ENCODE measurements around the gene MMP21.

The MMP21 gene, protein sequence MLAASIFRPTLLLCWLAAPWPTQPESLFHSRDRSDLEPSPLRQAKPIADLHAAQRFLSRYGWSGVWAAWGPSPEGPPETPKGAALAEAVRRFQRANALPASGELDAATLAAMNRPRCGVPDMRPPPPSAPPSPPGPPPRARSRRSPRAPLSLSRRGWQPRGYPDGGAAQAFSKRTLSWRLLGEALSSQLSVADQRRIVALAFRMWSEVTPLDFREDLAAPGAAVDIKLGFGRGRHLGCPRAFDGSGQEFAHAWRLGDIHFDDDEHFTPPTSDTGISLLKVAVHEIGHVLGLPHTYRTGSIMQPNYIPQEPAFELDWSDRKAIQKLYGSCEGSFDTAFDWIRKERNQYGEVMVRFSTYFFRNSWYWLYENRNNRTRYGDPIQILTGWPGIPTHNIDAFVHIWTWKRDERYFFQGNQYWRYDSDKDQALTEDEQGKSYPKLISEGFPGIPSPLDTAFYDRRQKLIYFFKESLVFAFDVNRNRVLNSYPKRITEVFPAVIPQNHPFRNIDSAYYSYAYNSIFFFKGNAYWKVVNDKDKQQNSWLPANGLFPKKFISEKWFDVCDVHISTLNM

DNA sequence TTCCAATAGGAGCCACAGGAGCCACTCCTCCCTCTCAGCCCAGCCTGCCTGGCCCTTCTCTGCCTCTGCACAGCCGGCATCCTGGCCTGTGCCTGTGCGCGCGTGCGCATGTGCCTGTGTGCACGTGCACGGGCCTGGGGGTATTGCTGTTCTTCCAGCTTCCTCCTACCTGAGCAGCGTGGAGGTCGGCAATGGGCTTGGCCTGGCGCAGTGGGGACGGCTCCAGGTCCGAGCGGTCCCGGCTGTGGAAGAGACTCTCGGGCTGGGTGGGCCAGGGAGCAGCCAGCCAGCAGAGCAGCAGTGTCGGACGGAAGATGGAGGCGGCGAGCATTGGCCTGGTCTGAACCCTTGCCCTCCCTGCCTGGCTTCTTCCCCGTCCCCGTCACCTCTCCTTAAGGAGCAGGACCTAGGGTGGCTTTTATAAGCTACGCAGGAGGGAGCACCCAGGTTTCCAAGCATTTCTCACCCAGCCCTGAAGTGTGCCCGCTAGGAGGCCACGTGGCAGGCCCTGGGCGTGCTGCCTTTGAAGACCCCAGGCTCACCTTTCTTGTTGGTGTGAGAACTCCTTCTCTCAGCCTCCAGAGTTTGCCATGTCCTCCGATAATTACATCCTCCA is at the start of gene MMP21:
Gene MMP21 (minus strand): TSS at position 331 of the 616 bp plus-strand sequence. CDS start 0 bp downstream, at position 331.
- DNase-seq: no peak

DNA sequence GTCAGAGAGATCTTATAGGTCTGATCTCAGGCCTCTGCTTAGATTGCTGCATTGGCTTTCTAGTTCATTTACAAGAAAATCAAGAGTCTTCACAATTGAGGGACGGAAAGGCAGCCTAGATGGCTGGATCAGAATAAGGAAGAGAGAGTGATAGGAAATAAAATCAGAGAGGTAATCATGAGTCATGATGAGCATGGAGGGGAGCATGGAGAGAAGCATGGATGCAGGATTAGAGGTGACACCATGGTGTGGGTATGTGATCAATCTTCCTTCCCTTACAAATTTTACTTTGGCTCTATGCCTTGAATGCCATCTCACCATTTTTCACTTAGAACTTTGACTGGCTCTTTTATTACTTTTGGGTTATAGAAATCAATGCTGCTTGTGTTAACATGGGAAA is 49.1 kb upstream of the MMP21 start:
- no peak for DNase-seq

DNA sequence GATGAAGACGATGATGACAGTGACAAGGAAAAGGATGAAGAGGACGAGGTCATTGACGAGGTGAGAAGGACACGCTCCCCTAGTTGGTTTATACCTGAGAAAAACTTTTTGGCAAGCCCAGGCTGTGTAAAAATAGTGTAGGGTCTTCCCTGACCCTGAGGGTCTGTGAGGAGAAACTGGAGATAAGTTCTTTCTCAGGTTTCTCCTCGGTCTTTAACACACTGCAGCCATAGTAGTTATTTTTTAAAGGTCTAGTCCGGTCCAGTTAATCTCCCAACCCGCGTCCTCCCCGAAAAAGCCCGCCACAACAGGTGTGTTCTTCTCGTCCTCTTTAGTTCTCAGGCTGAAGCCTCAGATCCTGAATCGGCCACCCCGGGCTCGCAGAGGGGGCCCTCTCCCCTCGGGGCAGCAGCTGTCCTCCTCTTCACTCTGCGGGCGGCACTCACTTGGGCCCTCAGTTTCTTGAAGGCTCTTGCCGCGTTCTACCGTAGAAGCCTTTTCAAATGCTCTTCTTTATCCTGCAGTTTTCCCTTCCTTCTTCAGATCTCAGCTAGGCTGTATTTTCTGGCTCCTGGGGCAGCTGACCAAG is 48.1 kb upstream of the MMP21 start:
- DNase-seq: no peak

DNA sequence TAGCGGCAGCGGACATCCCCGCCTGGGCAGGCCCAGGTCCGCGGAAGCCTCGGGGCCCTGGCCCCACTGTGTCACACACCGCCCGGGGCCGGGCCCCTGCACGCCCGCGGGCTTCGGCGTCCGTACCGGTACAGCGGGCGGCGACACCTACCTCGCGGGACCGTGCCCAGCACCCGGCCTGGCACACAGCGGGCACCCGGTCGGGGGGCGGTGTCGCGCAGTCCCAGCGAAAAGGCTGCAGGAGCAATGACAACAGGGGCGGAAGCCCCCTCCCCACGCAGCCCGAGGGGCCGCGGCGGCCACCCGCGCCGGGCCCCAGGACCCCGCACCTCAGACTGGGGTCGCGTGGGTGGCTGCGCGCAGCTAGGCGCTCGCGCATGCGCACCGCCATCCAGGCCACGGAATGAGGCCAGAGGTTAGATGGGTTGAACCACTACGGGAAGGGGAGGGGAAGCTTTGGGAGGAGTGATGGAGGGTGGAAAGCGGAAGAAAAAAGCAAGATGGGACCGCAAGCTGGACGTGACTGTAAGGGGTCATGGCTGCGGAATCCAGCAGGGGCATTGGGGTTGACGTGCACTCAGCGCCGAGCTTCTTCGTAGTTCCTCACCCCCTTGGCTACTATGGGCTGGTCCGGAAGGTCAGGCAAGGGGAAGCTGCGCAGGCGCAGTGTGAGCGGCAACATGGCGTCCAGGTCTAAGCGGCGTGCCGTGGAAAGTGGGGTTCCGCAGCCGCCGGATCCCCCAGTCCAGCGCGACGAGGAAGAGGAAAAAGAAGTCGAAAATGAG is 47.4 kb upstream of the MMP21 start, which contains the start of the genes BCCIP and UROS:
Gene BCCIP (plus strand): TSS at position 669 of the 785 bp plus-strand sequence. CDS start 12 bp downstream, at position 681.
Gene UROS (minus strand): TSS at position 381 of the 785 bp plus-strand sequence. CDS start 6,759 bp downstream, outside the sequence.
- DNase-seq: peak; percentile 41

DNA sequence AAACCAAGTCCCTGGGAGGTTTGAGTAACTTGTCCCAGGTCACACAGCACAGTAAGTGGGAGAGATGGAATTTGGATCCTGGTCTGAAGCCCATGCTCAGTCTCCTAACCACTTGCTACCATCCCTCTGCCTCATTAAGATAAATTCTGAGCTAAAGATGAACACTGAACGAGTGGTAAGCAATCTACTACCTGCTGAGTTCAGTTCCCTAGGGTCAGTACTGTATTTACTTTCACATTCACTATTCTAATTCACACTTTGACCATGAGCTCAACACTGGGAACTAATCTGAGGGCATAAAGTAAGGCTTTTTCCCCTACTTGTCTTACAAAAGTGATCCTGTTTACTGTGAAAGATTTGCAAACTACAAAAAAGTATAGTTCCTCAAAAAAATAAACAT is 45.1 kb upstream of the MMP21 start:
- DNase-seq: no peak

DNA sequence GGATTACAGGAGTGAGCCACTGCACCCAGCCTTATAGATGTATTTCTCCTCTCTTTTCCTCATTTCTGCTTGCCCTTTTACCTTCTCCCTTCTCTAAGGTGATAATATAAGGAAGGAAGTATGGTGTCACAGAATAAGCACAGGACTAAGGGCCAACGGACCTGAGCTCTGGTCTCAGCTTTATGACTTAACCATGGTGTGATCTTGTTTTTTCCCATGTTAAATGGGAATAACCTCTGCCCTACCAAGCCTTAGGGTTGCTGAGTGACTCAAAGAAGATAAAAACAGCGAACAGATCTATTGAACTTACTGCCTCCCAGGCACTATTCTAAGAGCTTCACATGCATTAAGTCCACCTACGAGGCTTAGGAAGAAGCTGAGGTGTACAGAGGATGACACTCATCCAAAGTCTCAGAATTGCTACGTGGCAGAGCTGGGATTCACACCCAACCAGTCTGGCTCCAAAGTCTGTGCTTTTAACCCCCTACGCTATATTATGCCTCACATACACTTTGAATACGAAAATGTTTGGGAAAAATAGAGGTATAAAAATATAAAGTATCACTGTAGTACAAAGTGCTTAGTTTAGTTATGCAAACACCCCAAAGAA is 41.8 kb upstream of the MMP21 start:
- no peak for DNase-seq

DNA sequence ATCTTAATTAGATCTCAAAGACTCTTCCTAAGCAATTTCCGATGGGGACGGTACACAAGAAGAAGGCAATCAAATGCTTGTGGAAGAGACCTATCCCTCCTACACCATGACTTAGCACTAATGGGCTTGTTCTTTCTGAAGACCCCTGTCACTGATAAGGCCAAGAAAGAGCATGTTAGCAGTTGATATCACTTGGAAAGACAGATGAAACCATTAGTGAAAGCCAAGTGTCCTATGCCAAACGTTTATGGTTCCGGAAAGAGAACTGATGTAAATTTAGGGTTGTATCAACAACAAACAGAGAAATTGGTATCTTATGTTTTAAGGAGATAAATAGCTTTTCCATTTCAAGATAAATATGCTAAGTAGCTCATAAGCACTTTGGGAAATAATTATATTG is 40.9 kb upstream of the MMP21 start:
- no peak for DNase-seq

DNA sequence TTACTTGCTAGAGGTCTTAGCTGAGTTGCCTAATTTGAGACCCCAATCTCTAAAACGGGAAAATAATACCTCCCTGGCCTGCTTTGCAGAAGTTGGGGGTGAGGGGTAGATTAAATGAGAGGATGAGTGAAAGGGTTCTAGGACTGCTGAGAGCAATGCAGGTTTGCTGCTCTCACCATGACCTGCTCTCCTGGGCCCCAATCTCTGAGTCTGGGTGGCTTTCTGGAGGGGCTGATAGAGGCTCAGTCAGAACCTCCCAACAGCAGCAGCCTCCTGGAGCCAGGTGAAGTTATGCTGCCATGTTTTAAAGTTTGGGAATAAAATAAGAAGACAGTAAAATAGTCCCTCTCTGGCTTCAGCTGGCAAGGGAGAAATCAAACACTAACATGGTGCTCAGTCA is 40.1 kb upstream of the MMP21 start:
- no peak for DNase-seq

DNA sequence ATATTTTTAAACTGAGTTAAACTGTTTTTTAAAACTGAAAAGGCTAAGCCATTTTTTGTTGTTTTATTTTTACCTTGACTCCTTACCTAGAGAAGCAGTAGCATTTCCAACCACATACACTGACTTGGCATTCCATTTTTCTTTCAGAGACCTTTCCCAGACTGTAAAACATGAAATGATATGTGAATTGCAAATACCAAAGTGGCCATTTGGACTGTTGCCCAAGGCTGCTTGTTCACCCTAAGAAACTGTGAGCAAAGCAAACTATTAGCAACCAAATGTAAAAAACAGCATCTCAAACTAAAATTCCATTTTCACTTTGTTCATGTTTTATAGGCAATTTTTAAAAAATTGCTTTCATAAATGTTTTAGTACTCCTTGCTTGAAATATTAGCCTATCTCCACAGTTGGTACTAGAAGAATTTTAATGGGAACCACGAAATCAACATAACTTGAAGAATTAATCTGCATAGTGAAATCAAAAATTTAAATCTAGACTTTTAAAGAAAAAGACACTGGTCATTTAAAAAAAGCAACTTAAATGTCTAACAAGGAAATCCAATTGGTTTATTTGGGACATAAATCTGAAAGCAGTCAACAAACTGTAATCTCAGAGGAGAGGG is 36.6 kb upstream of the MMP21 start:
- no peak for DNase-seq

DNA sequence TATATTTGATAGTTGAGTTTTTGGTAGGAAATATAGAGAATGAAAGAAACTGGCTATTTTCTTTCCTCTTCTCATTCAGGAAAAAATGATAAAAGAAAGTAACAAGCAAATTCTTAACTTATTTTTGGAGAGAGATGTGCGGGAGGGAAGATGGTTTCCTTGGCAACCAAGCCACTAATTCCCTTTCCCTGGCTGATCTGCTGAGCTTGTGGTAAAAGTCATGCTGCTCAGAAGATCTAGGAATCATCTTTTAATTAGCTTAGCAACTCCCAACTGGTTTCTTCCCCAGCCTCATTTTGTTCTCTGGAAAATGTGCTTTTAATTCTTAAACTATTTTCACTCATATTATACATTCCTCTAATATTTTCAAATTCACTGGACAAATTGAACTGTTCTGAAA is 35.6 kb upstream of the MMP21 start:
- no peak for DNase-seq

DNA sequence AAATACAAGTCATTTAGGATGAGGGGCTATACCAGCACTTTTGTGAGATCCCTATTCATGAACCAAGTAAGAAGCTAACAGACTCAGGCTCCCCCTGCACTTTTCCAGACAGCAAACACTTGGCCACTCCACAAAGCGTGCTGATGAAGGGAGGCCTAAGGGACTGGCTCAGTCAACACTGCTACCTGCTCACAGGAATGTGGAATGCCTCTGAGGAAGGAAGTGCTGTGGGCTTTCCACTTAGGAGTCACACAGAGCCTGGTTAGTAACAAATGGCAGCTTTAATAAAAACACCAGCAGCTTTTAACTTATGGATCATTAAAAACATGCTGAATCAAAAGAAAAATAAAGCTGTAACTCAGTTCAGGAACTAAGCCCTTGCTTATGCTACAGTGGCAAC is 32.4 kb upstream of the MMP21 start:
- DNase-seq: no peak

DNA sequence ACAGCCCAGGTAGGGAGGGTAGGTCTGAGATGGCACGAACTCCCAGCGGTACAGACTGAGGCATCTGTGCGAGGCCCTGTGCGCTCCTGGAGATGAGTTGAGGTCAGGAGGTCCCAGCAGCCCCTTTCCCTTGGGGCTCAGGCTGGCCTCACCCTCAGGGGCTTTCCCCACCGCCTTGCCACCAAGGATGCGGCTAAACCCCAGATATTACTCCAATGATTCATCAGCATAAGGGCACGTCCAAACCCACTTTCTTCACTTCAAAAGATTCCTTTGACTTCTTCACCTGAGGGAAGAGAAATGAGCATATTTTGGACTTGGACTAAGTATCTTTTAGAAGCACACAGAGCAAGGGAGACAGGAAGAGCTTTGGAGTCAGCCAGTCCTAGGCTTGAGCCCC is 27.1 kb upstream of the MMP21 start:
- DNase-seq: no peak

DNA sequence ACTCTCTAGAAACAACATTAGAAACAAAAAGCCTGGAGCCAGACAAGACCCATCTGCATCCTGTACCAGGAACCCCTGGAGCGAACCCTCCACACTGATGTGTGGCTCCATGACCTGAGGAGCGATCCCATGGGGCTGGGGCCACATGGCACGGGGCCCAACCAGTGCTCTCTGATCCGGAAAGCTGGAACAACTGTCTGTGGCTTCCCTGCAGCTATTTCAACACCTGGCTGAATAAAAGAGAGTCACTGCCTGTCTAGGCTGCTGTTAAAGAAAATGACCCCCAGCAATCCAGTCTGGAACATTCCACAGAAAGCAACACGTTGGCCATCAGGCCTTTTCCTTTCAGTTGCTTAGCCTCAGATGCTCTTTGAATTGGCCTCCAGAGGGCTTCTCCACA is 26.5 kb upstream of the MMP21 start:
- no peak for DNase-seq

DNA sequence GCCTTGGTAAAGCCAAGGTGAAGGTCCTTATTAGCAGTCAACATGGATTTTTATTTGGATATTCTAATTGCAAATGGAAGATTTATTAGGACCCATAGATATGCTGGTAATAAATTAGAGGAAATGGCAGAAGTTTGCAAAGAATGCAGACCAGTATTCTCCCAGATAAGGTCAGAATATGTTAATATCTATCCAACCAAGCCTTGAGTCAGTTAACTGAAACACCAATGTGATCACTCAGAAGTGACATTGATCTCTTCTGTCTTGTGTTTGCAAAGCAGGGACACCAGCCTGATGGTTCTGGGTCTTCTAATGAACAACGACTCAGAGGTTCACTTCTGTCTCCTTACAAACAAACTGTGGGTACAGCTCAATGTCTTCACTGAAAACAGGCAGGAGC is 26.0 kb upstream of the MMP21 start:
- no peak for DNase-seq

DNA sequence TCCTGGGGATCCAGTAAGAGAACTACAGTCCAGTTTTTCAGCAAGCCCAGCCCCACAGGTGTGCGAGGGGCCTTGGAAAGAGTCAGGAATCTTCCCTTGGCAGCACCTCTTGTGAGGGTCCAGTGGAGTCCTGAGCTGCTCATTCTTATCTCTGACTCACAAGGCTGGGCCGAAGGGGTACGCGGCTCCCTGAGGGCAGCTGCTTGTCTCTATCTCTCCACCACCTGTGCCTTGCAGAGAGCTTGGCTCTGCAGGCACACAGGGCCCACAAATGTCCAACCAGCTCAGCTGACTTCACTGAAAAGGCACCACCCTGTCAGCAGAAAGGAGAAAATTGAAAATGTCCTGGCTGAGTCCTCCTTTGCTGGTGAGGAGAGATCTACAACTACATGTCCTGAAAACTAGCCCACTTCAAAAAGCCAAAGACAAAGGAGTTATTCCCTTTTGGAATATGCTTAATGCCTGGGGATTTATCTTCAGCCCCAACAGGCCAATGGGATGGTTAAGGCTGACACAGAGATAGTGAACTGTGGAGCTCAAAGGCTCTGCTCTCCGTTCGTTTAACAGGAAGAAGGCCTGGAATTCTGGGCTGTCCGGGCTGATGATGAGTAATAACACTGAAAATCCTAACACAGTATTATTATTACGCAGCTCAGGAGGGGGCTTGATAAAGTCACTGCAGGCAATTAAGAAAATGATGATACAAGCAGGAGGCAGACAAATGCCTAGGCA is 24.0 kb upstream of the MMP21 start:
- DNase-seq: no peak

DNA sequence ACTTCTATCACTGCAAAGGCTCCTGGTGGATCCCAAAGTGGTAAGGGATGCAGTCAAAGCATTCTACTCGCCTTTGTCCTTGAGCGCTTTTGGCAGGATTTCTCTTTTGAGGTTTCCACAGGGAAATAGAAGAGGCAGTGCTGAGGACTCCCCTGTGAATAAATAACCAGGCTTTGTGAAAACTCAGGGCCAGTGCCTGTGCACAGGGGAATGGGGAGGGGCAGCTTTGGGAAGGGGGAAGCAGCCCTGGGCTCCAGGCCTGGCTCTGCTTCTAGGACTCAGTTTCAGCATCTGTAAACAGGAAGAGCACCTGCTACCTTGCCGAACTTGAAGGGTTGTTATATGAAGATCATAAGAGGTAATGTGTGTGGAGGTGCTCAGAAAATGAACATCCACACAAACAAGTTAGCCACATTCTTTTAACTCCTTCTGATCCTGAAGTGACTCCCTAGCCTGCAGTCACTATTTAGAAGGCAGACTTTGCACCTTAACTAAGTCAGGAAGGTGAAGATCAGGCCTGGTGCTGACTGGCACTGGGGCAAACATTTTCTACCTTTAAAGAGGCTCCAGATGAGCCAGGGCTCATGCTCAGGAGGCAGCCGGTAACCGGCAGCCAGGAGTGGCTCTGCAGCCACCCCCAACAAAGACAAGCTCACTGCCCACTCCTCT is 22.5 kb upstream of the MMP21 start:
- DNase-seq: no peak

DNA sequence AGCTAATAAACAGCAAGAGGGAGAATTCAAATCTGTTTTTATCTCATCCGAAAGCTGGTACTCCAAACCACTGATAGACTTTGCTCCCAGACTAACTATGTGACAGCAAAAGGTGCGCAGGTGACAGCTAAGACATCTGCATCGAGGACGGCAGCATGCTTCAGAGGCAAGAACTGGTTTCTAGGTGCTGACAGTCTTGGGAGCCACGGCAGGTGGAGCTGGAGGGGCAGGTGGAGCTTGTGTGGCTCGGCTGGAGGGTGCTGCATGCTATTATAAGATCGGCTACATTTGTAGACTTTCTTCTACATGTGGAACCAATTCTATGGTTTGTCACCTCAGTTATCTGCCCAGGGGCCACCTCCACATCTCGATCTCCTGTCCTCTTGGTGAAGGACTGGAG is 21.8 kb upstream of the MMP21 start:
- no peak for DNase-seq

DNA sequence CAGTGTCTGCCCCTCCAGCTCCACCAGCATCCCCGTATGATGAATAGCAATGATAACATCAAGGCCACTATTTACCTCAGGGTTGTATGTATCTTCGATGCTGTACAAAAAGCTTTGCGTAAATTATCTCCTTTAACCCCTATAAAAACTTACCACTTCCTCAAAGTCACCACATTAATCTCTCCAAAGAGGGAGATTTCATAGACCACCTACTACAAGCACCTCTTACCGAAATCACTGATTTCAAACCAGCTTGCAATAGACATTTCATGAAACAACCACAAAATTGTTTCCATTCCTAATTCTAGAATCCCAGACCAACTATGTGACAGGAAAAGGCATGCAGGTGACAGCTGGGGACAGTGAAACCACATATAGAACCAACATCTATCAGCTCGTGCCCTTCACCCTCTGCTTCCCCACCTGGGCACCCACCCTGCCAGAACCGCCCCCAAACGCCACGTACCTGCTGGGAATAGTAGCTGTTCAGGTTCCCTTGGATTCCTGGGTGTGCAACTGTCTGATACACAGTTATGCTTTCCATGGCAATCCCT is 20.1 kb upstream of the MMP21 start:
- DNase-seq: no peak

DNA sequence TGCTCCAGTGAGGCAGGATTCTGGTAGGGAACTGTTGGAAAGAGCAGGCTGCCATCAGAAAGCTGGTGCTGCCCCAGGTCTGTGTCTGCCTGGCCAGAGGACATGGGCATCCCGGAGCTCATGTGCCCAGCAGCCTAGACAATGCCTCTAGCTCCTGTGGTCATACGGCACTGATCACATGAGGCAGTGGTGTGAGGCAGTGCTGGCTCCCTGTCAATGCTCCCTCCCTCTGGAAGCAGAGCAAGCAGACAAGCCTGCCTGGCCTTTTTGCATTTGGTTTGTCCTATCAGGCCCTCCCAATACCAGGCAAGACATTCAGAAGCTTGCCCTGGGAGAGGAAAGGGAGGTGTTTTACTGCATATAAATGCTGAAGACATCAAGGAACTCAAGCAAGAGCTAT is 19.5 kb upstream of the MMP21 start:
- no peak for DNase-seq
